Measurements from ENCODE around the gene RIPPLY3.
"Not testable (repeated sequence)": the region's sequence is repeated elsewhere in the genome, so short reads cannot be mapped to it uniquely, and the experiment has no call there.

RIPPLY3 gene

GRCh38 chr21:36981977-36982700 is 24.4 kb upstream of the RIPPLY3 start:
- no peak for DNase-seq

- no peak for DNase-seq
These were observed 20.5 kb upstream of the RIPPLY3 start for GRCh38 chr21:36985751-36986594.

- DNase-seq = no peak
These were observed 18.7 kb upstream of the RIPPLY3 start for GRCh38 chr21:36987845-36988244.

- no peak for DNase-seq
These were observed 18.0 kb upstream of the RIPPLY3 start for GRCh38 chr21:36988536-36988935.

- not testable (repeated sequence) for DNase-seq
These were observed 17.3 kb upstream of the RIPPLY3 start for GRCh38 chr21:36989199-36989698.

- peak; percentile 59 for DNase-seq
These were observed 16.6 kb upstream of the RIPPLY3 start for GRCh38 chr21:36989699-36990507.

- DNase-seq = no peak
These were observed 15.8 kb upstream of the RIPPLY3 start for GRCh38 chr21:36990508-36991205.

- DNase-seq = no peak
These were observed 13.8 kb upstream of the RIPPLY3 start for GRCh38 chr21:36992671-36993070.

GRCh38 chr21:36994501-36995158 is 11.9 kb upstream of the RIPPLY3 start:
- DNase-seq = no peak

- DNase-seq = not testable (repeated sequence)
These were observed 11.2 kb upstream of the RIPPLY3 start for GRCh38 chr21:36995285-36995684.

GRCh38 chr21:36999131-36999898 is 7.2 kb upstream of the RIPPLY3 start:
- DNase-seq = no peak

- no peak for DNase-seq
These were observed 6.1 kb upstream of the RIPPLY3 start for GRCh38 chr21:37000381-37000780.

- no peak for DNase-seq
These were observed 5.1 kb upstream of the RIPPLY3 start for GRCh38 chr21:37001441-37001840.

- not testable (repeated sequence) for DNase-seq
These were observed 3.7 kb upstream of the RIPPLY3 start for GRCh38 chr21:37002851-37003250.

GRCh38 chr21:37003917-37004316 is 2.6 kb upstream of the RIPPLY3 start:
- not testable (repeated sequence) for DNase-seq

- DNase-seq = no peak
These were observed 685 bp upstream of the RIPPLY3 start for GRCh38 chr21:37005548-37006485.

GRCh38 chr21:37008724-37009123 is 2.2 kb downstream of the RIPPLY3 start:
- no peak for DNase-seq

GRCh38 chr21:37009740-37010341 is 3.3 kb downstream of the RIPPLY3 start:
- peak; percentile 83 for DNase-seq

GRCh38 chr21:37017951-37018679 is 11.6 kb downstream of the RIPPLY3 start:
- DNase-seq = no peak
